ENCODE data around the gene OIP5. TPM values are rescaled to one million over a fixed set of nuclear protein-coding genes. Genes with fewer than 3 reads are reported as not detected.

The OIP5 gene
- total and polyA plus RNA-seq, 9 of the 15 experiments (the other 6 are each of a cell fraction or from before 2014, with no cell fraction given) = 8.3 to 54.8 (median 35.3) TPM

DNA sequence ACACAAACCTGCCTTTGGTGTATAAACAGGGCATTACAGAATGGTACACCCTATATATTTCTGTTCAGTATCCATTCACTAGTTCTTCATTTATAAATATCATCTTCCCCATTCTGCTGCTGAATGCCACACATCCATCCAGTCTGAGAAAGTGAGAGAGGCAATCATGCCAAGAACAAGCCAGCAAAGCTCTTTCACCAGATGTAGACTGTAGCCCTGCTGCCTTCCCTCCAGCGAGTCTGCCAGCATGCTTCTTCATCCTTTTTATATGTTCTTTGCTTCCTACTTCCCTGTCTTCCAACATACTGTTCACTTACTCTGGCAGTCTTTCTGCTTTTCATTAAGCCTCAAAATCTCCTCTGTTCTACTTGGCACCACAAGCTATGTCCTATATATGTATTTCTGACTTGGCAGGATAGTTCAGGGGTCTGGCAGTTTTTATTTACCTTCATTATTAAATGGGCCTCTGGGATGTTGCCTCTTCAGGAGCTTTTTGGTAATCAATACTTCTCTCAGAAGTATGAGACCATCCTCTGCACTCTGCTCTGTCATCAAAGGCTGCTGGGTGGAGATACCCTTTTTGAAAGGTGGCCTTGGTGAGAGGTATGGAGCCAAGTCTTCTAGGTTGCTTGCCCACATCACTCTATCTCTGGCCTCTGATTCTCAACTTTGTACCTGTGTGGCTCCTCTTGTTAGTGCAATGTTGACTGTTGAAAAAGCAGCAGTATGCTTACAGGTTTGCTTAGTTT, 52.7 kb downstream of the OIP5 start (continued):
- no peak for TF ChIP-seq TRIM25 (IDR thresholded peaks at IDR 0.05; ENCODE audit: borderline replicate concordance)
- no peak for TF ChIP-seq TOE1 (IDR thresholded peaks at IDR 0.05; ENCODE audit: borderline replicate concordance)
- TF ChIP-seq TOE1 (CRISPR knock-in tag; IDR thresholded peaks at IDR 0.05; ENCODE audit: borderline replicate concordance, low read depth) = no peak
- TF ChIP-seq, protein P1, sequence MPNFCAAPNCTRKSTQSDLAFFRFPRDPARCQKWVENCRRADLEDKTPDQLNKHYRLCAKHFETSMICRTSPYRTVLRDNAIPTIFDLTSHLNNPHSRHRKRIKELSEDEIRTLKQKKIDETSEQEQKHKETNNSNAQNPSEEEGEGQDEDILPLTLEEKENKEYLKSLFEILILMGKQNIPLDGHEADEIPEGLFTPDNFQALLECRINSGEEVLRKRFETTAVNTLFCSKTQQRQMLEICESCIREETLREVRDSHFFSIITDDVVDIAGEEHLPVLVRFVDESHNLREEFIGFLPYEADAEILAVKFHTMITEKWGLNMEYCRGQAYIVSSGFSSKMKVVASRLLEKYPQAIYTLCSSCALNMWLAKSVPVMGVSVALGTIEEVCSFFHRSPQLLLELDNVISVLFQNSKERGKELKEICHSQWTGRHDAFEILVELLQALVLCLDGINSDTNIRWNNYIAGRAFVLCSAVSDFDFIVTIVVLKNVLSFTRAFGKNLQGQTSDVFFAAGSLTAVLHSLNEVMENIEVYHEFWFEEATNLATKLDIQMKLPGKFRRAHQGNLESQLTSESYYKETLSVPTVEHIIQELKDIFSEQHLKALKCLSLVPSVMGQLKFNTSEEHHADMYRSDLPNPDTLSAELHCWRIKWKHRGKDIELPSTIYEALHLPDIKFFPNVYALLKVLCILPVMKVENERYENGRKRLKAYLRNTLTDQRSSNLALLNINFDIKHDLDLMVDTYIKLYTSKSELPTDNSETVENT (CRISPR knock-in tag; IDR thresholded peaks at IDR 0.05) = no peak
- TF ChIP-seq USF2 (CRISPR knock-in tag; IDR thresholded peaks at IDR 0.05) = no peak
- TF ChIP-seq SOX6 (IDR thresholded peaks at IDR 0.05) = no peak
- TF ChIP-seq NEUROD1 (IDR thresholded peaks at IDR 0.05; ENCODE audit: borderline replicate concordance, low read depth, low read length, partially characterized antibody) = no peak
- TF ChIP-seq KHSRP (IDR thresholded peaks at IDR 0.05) = no peak
- no peak for TF ChIP-seq ARID3A (IDR thresholded peaks at IDR 0.05; ENCODE audit: borderline replicate concordance, low read depth, low read length)
- TF ChIP-seq ZNF449 (CRISPR knock-in tag; IDR thresholded peaks at IDR 0.05) = no peak
- TF ChIP-seq RBM25 (IDR thresholded peaks at IDR 0.05; ENCODE audit: low read depth, low read length, severe bottlenecking) = no peak
- TF ChIP-seq LEF1 (IDR thresholded peaks at IDR 0.05) = no peak

Data from K562 (cell line).